ENCODE results near the gene SYNDIG1L.
"Not testable (repeated sequence)": the region's sequence is repeated elsewhere in the genome, so short reads cannot be mapped to it uniquely, and the experiment has no call there.

Gene SYNDIG1L

GRCh38 chr14:74401504-74402241 lies 24.3 kb downstream of the SYNDIG1L start:
- Histone ChIP-seq H3K27me3 (ENCODE audit: control insufficient read depth, insufficient read depth, low read length) (no peaks in the 10 kb centered on the region), H3K9me3 (ENCODE audit: control insufficient read depth, low read depth, low read length) (no peaks in the 10 kb centered on the region), H3K27ac (ENCODE audit: low read length) (no peak overlapping the region), H3K4me3 (ENCODE audit: low read length) (peak overlapping the region; percentile 23), H3K9ac (ENCODE audit: low read length) (no peak overlapping the region), H3K36me3 (ENCODE audit: control insufficient read depth, low read depth, low read length) (no peaks in the 10 kb centered on the region), H3K4me1 (ENCODE audit: control insufficient read depth, low read depth, low read length) (peaks cover 14% of the 10 kb centered on the region)

- Histone ChIP-seq H3K27me3 (ENCODE audit: control insufficient read depth, insufficient read depth, low read length) (no peaks in the 10 kb centered on the region), H3K9ac (ENCODE audit: low read length) (no peak overlapping the region), H3K9me3 (ENCODE audit: control insufficient read depth, low read depth, low read length) (no peaks in the 10 kb centered on the region), H3K36me3 (ENCODE audit: control insufficient read depth, low read depth, low read length) (no peaks in the 10 kb centered on the region), H3K4me1 (ENCODE audit: control insufficient read depth, low read depth, low read length) (peaks cover 14% of the 10 kb centered on the region), H3K27ac (ENCODE audit: low read length) (no peak overlapping the region), H3K4me3 (ENCODE audit: low read length) (no peak overlapping the region)
These were observed 25.0 kb downstream of the SYNDIG1L start for GRCh38 chr14:74400919-74401503.

- Histone ChIP-seq H3K27me3 (ENCODE audit: control insufficient read depth, insufficient read depth, low read length) (no peaks in the 10 kb centered on the region), H3K9me3 (ENCODE audit: control insufficient read depth, low read depth, low read length) (no peaks in the 10 kb centered on the region), H3K27ac (ENCODE audit: low read length) (no peak overlapping the region), H3K36me3 (ENCODE audit: control insufficient read depth, low read depth, low read length) (no peaks in the 10 kb centered on the region), H3K4me1 (ENCODE audit: control insufficient read depth, low read depth, low read length) (peaks cover 14% of the 10 kb centered on the region), H3K9ac (ENCODE audit: low read length) (no peak overlapping the region), H3K4me3 (ENCODE audit: low read length) (no peak overlapping the region)
These were observed 25.9 kb downstream of the SYNDIG1L start for GRCh38 chr14:74400031-74400685.

GRCh38 chr14:74395094-74395493 lies 30.9 kb downstream of the SYNDIG1L start:
- Histone ChIP-seq H3K27ac (ENCODE audit: low read length) (no peak overlapping the region), H3K4me1 (ENCODE audit: control insufficient read depth, low read depth, low read length) (no peaks in the 10 kb centered on the region), H3K27me3 (ENCODE audit: control insufficient read depth, insufficient read depth, low read length) (no peaks in the 10 kb centered on the region), H3K9me3 (ENCODE audit: control insufficient read depth, low read depth, low read length) (no peaks in the 10 kb centered on the region), H3K4me3 (ENCODE audit: low read length) (no peak overlapping the region), H3K36me3 (ENCODE audit: control insufficient read depth, low read depth, low read length) (no peaks in the 10 kb centered on the region), H3K9ac (ENCODE audit: low read length) (no peak overlapping the region)

- Histone ChIP-seq H3K27ac (ENCODE audit: low read length) (no peak overlapping the region), H3K4me1 (ENCODE audit: control insufficient read depth, low read depth, low read length) (no peaks in the 10 kb centered on the region), H3K4me3 (ENCODE audit: low read length) (no peak overlapping the region)
These were observed 31.5 kb downstream of the SYNDIG1L start for GRCh38 chr14:74394549-74394948.

GRCh38 chr14:74392616-74393570 lies 33.1 kb downstream of the SYNDIG1L start:
- no peaks in the 10 kb centered on the region for H3K27me3 ChIP-seq (ENCODE audit: control insufficient read depth, insufficient read depth, low read length)
- H3K36me3 ChIP-seq (ENCODE audit: control insufficient read depth, low read depth, low read length): no peaks in the 10 kb centered on the region
- no peak overlapping the region for H3K4me3 ChIP-seq (ENCODE audit: low read length)
- H3K9ac ChIP-seq (ENCODE audit: low read length): no peak overlapping the region
- H3K9me3 ChIP-seq (ENCODE audit: control insufficient read depth, low read depth, low read length): no peaks in the 10 kb centered on the region
- no peaks in the 10 kb centered on the region for H3K4me1 ChIP-seq (ENCODE audit: control insufficient read depth, low read depth, low read length)
- no peak overlapping the region for H3K27ac ChIP-seq (ENCODE audit: low read length)

More at GRCh38 chr14:74394549-74394948, 31.5 kb downstream of the SYNDIG1L start:
- no peak overlapping the region for H3K9ac ChIP-seq (ENCODE audit: low read length)
- H3K36me3 ChIP-seq (ENCODE audit: control insufficient read depth, low read depth, low read length): no peaks in the 10 kb centered on the region
- H3K9me3 ChIP-seq (ENCODE audit: control insufficient read depth, low read depth, low read length): no peaks in the 10 kb centered on the region
- H3K27me3 ChIP-seq (ENCODE audit: control insufficient read depth, insufficient read depth, low read length): no peaks in the 10 kb centered on the region

- Histone ChIP-seq H3K36me3 (ENCODE audit: control insufficient read depth, low read depth, low read length) (no peaks in the 10 kb centered on the region), H3K4me3 (ENCODE audit: low read length) (no peak overlapping the region), H3K27ac (ENCODE audit: low read length) (no peak overlapping the region), H3K9ac (ENCODE audit: low read length) (no peak overlapping the region), H3K27me3 (ENCODE audit: control insufficient read depth, insufficient read depth, low read length) (no peaks in the 10 kb centered on the region), H3K4me1 (ENCODE audit: control insufficient read depth, low read depth, low read length) (no peaks in the 10 kb centered on the region), H3K9me3 (ENCODE audit: control insufficient read depth, low read depth, low read length) (no peaks in the 10 kb centered on the region)
These were observed 34.5 kb downstream of the SYNDIG1L start for GRCh38 chr14:74391479-74391878.

- H3K27ac ChIP-seq (ENCODE audit: low read length); H3K36me3 ChIP-seq (ENCODE audit: control insufficient read depth, low read depth, low read length); H3K9ac ChIP-seq (ENCODE audit: low read length); H3K4me1 ChIP-seq (ENCODE audit: control insufficient read depth, low read depth, low read length); H3K9me3 ChIP-seq (ENCODE audit: control insufficient read depth, low read depth, low read length); H3K27me3 ChIP-seq (ENCODE audit: control insufficient read depth, insufficient read depth, low read length); H3K4me3 ChIP-seq (ENCODE audit: low read length): not testable (repeated sequence)
These were observed 35.5 kb downstream of the SYNDIG1L start for GRCh38 chr14:74390505-74390904.

GRCh38 chr14:74389980-74390379 lies 36.0 kb downstream of the SYNDIG1L start:
- H3K4me3 ChIP-seq (ENCODE audit: low read length): no peak overlapping the region
- H3K27ac ChIP-seq (ENCODE audit: low read length): no peak overlapping the region
- H3K9ac ChIP-seq (ENCODE audit: low read length): no peak overlapping the region
- H3K4me1 ChIP-seq (ENCODE audit: control insufficient read depth, low read depth, low read length): no peaks in the 10 kb centered on the region
- no peaks in the 10 kb centered on the region for H3K27me3 ChIP-seq (ENCODE audit: control insufficient read depth, insufficient read depth, low read length)
- no peaks in the 10 kb centered on the region for H3K36me3 ChIP-seq (ENCODE audit: control insufficient read depth, low read depth, low read length)
- H3K9me3 ChIP-seq (ENCODE audit: control insufficient read depth, low read depth, low read length): no peaks in the 10 kb centered on the region

- Histone ChIP-seq H3K27ac (ENCODE audit: low read length) (no peak overlapping the region), H3K36me3 (ENCODE audit: control insufficient read depth, low read depth, low read length) (no peaks in the 10 kb centered on the region), H3K4me3 (ENCODE audit: low read length) (no peak overlapping the region), H3K9me3 (ENCODE audit: control insufficient read depth, low read depth, low read length) (no peaks in the 10 kb centered on the region), H3K4me1 (ENCODE audit: control insufficient read depth, low read depth, low read length) (no peaks in the 10 kb centered on the region), H3K27me3 (ENCODE audit: control insufficient read depth, insufficient read depth, low read length) (no peaks in the 10 kb centered on the region), H3K9ac (ENCODE audit: low read length) (no peak overlapping the region)
These were observed 43.8 kb downstream of the SYNDIG1L start for GRCh38 chr14:74382231-74382630.

- H3K27me3 ChIP-seq (ENCODE audit: control insufficient read depth, insufficient read depth, low read length); H3K27ac ChIP-seq (ENCODE audit: low read length); H3K9ac ChIP-seq (ENCODE audit: low read length); H3K9me3 ChIP-seq (ENCODE audit: control insufficient read depth, low read depth, low read length); H3K36me3 ChIP-seq (ENCODE audit: control insufficient read depth, low read depth, low read length); H3K4me1 ChIP-seq (ENCODE audit: control insufficient read depth, low read depth, low read length); H3K4me3 ChIP-seq (ENCODE audit: low read length): not testable (repeated sequence)
These were observed 44.4 kb downstream of the SYNDIG1L start for GRCh38 chr14:74381571-74381970.

Data from iPS-18a (cell line).